Activated CD8-positive, alpha-beta memory T cell treated with anti-CD3 and anti-CD28 coated beads, Interleukin-2, amount 50 U/mL, for 4 hours (primary cell): ENCODE data around the gene TNFRSF19.
"Not testable (repeated sequence)": the region's sequence is repeated elsewhere in the genome, so short reads cannot be mapped to it uniquely, and the experiment has no call there.

Experiments used
- DNase-seq: peaks from one replicate; pipeline ENCODE4 v3.0.0-alpha.2; 2020

TNFRSF19 gene

GRCh38 chr13:23656637-23657371, 86.6 kb downstream of the TNFRSF19 start:
- DNase-seq, result no peak

GRCh38 chr13:23658929-23659541, 88.8 kb downstream of the TNFRSF19 start:
- no peak for DNase-seq

- DNase-seq, result no peak
These were observed 90.0 kb downstream of the TNFRSF19 start for GRCh38 chr13:23660249-23660648.

- no peak for DNase-seq
These were observed 96.4 kb downstream of the TNFRSF19 start for GRCh38 chr13:23666582-23666981.

GRCh38 chr13:23667750-23668149, 97.5 kb downstream of the TNFRSF19 start:
- DNase-seq, result no peak

- no peak for DNase-seq
These were observed 98.3 kb downstream of the TNFRSF19 start for GRCh38 chr13:23668562-23668961.

GRCh38 chr13:23670793-23671192, 100.6 kb downstream of the TNFRSF19 start:
- DNase-seq, result no peak

- no peak for DNase-seq
These were observed 101.2 kb downstream of the TNFRSF19 start for GRCh38 chr13:23671377-23671776.

- DNase-seq, result no peak
These were observed 101.7 kb downstream of the TNFRSF19 start for GRCh38 chr13:23671897-23672296.

GRCh38 chr13:23672616-23673015, 102.4 kb downstream of the TNFRSF19 start:
- DNase-seq, result no peak

GRCh38 chr13:23673354-23673753, 103.1 kb downstream of the TNFRSF19 start:
- no peak for DNase-seq

- DNase-seq, result no peak
These were observed 103.8 kb downstream of the TNFRSF19 start for GRCh38 chr13:23673867-23674605.

GRCh38 chr13:23674795-23675640, 104.8 kb downstream of the TNFRSF19 start:
- no peak for DNase-seq

GRCh38 chr13:23677679-23678288, 107.6 kb downstream of the TNFRSF19 start:
- not testable (repeated sequence) for DNase-seq

GRCh38 chr13:23678795-23679194, 108.6 kb downstream of the TNFRSF19 start:
- DNase-seq, result no peak

GRCh38 chr13:23679220-23679619, 109.0 kb downstream of the TNFRSF19 start:
- no peak for DNase-seq

GRCh38 chr13:23680845-23681669, 110.8 kb downstream of the TNFRSF19 start:
- DNase-seq, result no peak

- no peak for DNase-seq
These were observed 112.9 kb downstream of the TNFRSF19 start for GRCh38 chr13:23683084-23683483.

GRCh38 chr13:23684647-23685046, 114.4 kb downstream of the TNFRSF19 start:
- no peak for DNase-seq

- DNase-seq, result no peak
These were observed 115.2 kb downstream of the TNFRSF19 start for GRCh38 chr13:23685416-23685815.

- no peak for DNase-seq
These were observed 116.7 kb downstream of the TNFRSF19 start for GRCh38 chr13:23686948-23687347.

GRCh38 chr13:23687614-23688013, 117.4 kb downstream of the TNFRSF19 start:
- no peak for DNase-seq
